ENCODE data around the gene KL.

The KL gene

GRCh38 chr13:33101835-33102234, 85.6 kb downstream of the KL start:
- TF ChIP-seq SIN3A (IDR thresholded peaks at IDR 0.05; ENCODE audit: borderline replicate concordance, insufficient read depth, low read length): no peak
- no peak for TF ChIP-seq FOXP2 (optimal IDR thresholded peaks at IDR 0.05; ENCODE audit: borderline replicate concordance, extremely low read depth, extremely low read length, insufficient read depth)
- TF ChIP-seq REST (IDR thresholded peaks at IDR 0.05; ENCODE audit: insufficient read depth in 1 of 2, low read depth in 2 of 2, low read length in 2 of 2): no peak
- TF ChIP-seq TAF1 (IDR thresholded peaks at IDR 0.05; ENCODE audit: borderline replicate concordance, insufficient read depth, low read length): no peak
- TF ChIP-seq POLR2AphosphoS5 (IDR thresholded peaks at IDR 0.05; ENCODE audit: low read depth, low read length): no peak

- no peak for TF ChIP-seq REST (IDR thresholded peaks at IDR 0.05; ENCODE audit: insufficient read depth in 1 of 2, low read depth in 2 of 2, low read length in 2 of 2)
- TF ChIP-seq FOXP2 (optimal IDR thresholded peaks at IDR 0.05; ENCODE audit: borderline replicate concordance, extremely low read depth, extremely low read length, insufficient read depth): no peak
- no peak for TF ChIP-seq SIN3A (IDR thresholded peaks at IDR 0.05; ENCODE audit: borderline replicate concordance, insufficient read depth, low read length)
- TF ChIP-seq TAF1 (IDR thresholded peaks at IDR 0.05; ENCODE audit: borderline replicate concordance, insufficient read depth, low read length): no peak
- no peak for TF ChIP-seq POLR2AphosphoS5 (IDR thresholded peaks at IDR 0.05; ENCODE audit: low read depth, low read length)
These were observed 87.2 kb downstream of the KL start for GRCh38 chr13:33103457-33103856.

- TF ChIP-seq REST (IDR thresholded peaks at IDR 0.05; ENCODE audit: insufficient read depth in 1 of 2, low read depth in 2 of 2, low read length in 2 of 2) (no peak), SIN3A (IDR thresholded peaks at IDR 0.05; ENCODE audit: borderline replicate concordance, insufficient read depth, low read length) (no peak), FOXP2 (optimal IDR thresholded peaks at IDR 0.05; ENCODE audit: borderline replicate concordance, extremely low read depth, extremely low read length, insufficient read depth) (no peak), TAF1 (IDR thresholded peaks at IDR 0.05; ENCODE audit: borderline replicate concordance, insufficient read depth, low read length) (no peak)
These were observed 89.3 kb downstream of the KL start for GRCh38 chr13:33105387-33106005.

GRCh38 chr13:33106656-33107360, 90.6 kb downstream of the KL start:
- TF ChIP-seq TAF1 (IDR thresholded peaks at IDR 0.05; ENCODE audit: borderline replicate concordance, insufficient read depth, low read length): no peak
- TF ChIP-seq SIN3A (IDR thresholded peaks at IDR 0.05; ENCODE audit: borderline replicate concordance, insufficient read depth, low read length): no peak
- TF ChIP-seq FOXP2 (optimal IDR thresholded peaks at IDR 0.05; ENCODE audit: borderline replicate concordance, extremely low read depth, extremely low read length, insufficient read depth): no peak
- no peak for TF ChIP-seq POLR2AphosphoS5 (IDR thresholded peaks at IDR 0.05; ENCODE audit: low read depth, low read length)
- no peak for TF ChIP-seq REST (IDR thresholded peaks at IDR 0.05; ENCODE audit: insufficient read depth in 1 of 2, low read depth in 2 of 2, low read length in 2 of 2)

All from PFSK-1 (cell line).